ENCODE data around the gene ALDH1B1.

Gene ALDH1B1

DNA sequence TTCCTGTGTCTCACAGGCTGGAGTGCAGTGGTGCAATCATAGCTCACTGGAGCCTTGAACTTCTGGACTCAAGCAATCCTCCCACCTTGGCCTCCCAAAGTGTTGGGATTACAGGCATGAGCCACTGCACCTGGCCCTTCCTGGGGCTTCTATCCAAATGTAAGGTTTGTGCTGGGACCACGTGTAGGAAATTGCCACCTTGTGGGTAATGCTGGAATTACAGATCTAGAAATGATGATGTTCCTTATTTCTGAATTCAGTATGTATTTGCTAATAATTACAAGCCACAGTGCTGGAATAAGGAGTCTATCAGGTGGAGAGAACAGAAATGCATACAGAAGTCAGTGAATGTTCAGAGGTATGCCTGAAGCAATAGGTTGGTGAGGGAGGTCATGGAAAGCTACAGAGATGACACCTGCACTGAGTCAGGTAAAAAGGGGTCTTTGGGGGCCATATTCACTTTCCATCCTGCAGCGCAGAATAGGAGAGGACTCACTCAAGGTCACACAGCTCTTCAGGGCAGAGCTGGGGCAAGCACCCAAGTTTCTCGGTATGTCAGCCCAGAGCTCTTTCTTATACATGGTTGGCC is 40.5 kb downstream of the ALDH1B1 start:
- no peak overlapping the region for H3K4me3 Mint-ChIP-seq
- no peaks in the 10 kb centered on the region for H3K9me3 Mint-ChIP-seq
- H3K36me3 Mint-ChIP-seq (ENCODE audit: insufficient read depth): no peaks in the 10 kb centered on the region
- DNase-seq (ENCODE audit: low spot score in 2 of 2): no peak
- ATAC-seq (replicated peaks; ENCODE audit: extremely low read depth, poor library complexity, severe bottlenecking): no peak
- peaks cover 25% of the 10 kb centered on the region for H3K27me3 Mint-ChIP-seq
- no peaks in the 10 kb centered on the region for H3K4me1 Mint-ChIP-seq
- no peak overlapping the region for H3K27ac Mint-ChIP-seq (ENCODE audit: low read depth)

GRCh38 chr9:38434365-38434764 is 41.9 kb downstream of the ALDH1B1 start:
- H3K27ac Mint-ChIP-seq (ENCODE audit: low read depth): no peak overlapping the region
- H3K4me1 Mint-ChIP-seq: no peaks in the 10 kb centered on the region
- DNase-seq (ENCODE audit: low spot score in 2 of 2): no peak
- H3K27me3 Mint-ChIP-seq: peaks cover 34% of the 10 kb centered on the region
- no peaks in the 10 kb centered on the region for H3K36me3 Mint-ChIP-seq (ENCODE audit: insufficient read depth)
- no peak overlapping the region for H3K4me3 Mint-ChIP-seq
- H3K9me3 Mint-ChIP-seq: no peaks in the 10 kb centered on the region
- ATAC-seq (replicated peaks; ENCODE audit: extremely low read depth, poor library complexity, severe bottlenecking): no peak

DNA sequence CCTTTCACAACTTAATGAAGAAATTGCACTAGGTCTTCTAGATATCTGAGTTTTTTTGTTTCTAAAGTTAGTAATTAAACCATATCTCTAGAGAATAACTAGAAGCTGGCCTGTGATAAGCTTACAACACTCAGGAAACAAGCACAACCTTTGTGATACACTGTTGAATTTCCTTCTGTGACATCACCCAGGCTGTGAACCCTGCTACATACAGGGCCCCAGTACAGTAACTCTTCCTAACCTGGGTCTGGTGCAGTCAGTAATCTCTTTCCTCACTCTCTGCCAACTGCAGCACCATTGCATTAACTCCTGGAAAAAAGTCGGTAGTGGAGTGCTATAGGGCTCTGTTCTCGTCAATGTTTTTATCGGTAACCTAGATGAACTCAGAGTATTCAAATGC is 42.4 kb downstream of the ALDH1B1 start:
- DNase-seq (ENCODE audit: low spot score in 2 of 2): no peak
- H3K27me3 Mint-ChIP-seq: peaks cover 39% of the 10 kb centered on the region
- no peaks in the 10 kb centered on the region for H3K9me3 Mint-ChIP-seq
- no peak overlapping the region for H3K4me3 Mint-ChIP-seq
- H3K36me3 Mint-ChIP-seq (ENCODE audit: insufficient read depth): no peaks in the 10 kb centered on the region
- ATAC-seq (replicated peaks; ENCODE audit: extremely low read depth, poor library complexity, severe bottlenecking): no peak
- H3K4me1 Mint-ChIP-seq: no peaks in the 10 kb centered on the region
- no peak overlapping the region for H3K27ac Mint-ChIP-seq (ENCODE audit: low read depth)

GRCh38 chr9:38435521-38435920 is 43.0 kb downstream of the ALDH1B1 start:
- DNase-seq (ENCODE audit: low spot score in 2 of 2): no peak
- no peak overlapping the region for H3K27ac Mint-ChIP-seq (ENCODE audit: low read depth)
- H3K4me1 Mint-ChIP-seq: no peaks in the 10 kb centered on the region
- H3K27me3 Mint-ChIP-seq: peaks cover 46% of the 10 kb centered on the region
- no peak for ATAC-seq (replicated peaks; ENCODE audit: extremely low read depth, poor library complexity, severe bottlenecking)
- H3K36me3 Mint-ChIP-seq (ENCODE audit: insufficient read depth): no peaks in the 10 kb centered on the region
- no peaks in the 10 kb centered on the region for H3K9me3 Mint-ChIP-seq
- H3K4me3 Mint-ChIP-seq: no peak overlapping the region

DNA sequence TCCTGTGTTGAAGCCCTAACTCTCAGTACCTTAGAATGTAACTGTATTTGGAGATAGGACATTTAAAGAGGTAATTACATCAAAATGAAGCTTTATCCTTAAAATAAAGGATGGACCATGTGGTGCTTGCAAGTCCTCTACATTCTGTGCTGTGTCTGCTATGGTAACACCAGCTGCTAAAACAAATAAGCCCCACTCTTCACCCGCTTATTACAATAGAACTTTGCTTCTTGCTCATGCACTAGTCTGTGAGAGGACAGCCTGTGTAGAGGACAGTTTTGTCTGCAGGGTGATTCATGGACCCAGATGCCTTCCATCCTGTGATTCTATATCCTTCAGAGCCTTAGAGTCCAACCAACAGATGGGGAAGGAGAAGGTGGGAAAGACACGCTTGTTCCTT is 44.2 kb downstream of the ALDH1B1 start:
- H3K36me3 Mint-ChIP-seq (ENCODE audit: insufficient read depth): no peaks in the 10 kb centered on the region
- H3K27me3 Mint-ChIP-seq: peaks cover 52% of the 10 kb centered on the region
- DNase-seq (ENCODE audit: low spot score in 2 of 2) (no peak), ATAC-seq (replicated peaks; ENCODE audit: extremely low read depth, poor library complexity, severe bottlenecking) (no peak)
- H3K9me3 Mint-ChIP-seq: no peaks in the 10 kb centered on the region
- H3K4me3 Mint-ChIP-seq: no peak overlapping the region
- H3K27ac Mint-ChIP-seq (ENCODE audit: low read depth): no peak overlapping the region
- no peaks in the 10 kb centered on the region for H3K4me1 Mint-ChIP-seq

GRCh38 chr9:38437193-38437823 is 44.8 kb downstream of the ALDH1B1 start:
- no peak for DNase-seq (ENCODE audit: low spot score in 2 of 2)
- Mint-ChIP-seq H3K4me1 (no peaks in the 10 kb centered on the region), H3K4me3 (no peak overlapping the region), H3K36me3 (ENCODE audit: insufficient read depth) (no peaks in the 10 kb centered on the region), H3K27me3 (peaks cover 53% of the 10 kb centered on the region), H3K27ac (ENCODE audit: low read depth) (no peak overlapping the region), H3K9me3 (no peaks in the 10 kb centered on the region)
- no peak for ATAC-seq (replicated peaks; ENCODE audit: extremely low read depth, poor library complexity, severe bottlenecking)

DNA sequence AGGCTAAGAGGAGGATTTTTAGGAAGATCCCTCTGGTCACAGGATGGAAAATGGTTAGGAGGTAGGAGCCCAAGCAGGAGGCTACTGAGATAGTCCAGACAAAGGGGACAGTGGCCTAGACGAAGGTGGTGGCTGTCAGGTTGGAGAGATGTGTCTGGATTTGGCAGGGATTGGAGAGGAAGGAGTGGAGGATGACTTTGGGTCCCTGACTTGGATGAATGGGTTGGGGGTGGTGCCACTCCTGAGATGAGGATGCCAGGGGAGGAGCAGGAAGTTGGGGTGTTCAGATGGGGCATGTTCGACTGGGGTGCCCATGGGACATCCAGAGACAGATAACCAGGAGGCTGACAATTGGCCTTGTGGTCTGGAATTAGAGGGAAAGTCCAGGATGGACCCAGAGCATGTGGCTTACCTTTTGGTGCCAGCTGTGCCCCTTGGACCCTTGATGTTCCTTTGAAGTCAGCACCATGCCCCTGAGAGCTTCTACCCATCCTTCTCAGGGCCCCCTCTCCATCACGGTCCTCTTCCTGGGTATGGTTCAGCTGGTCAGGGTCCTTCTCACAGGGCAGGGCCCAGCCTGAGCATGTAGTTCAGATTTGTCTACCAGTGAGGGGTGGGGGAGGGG is 46.9 kb downstream of the ALDH1B1 start:
- H3K4me1 Mint-ChIP-seq: no peaks in the 10 kb centered on the region
- no peaks in the 10 kb centered on the region for H3K9me3 Mint-ChIP-seq
- ATAC-seq (replicated peaks; ENCODE audit: extremely low read depth, poor library complexity, severe bottlenecking): no peak
- H3K36me3 Mint-ChIP-seq (ENCODE audit: insufficient read depth): no peaks in the 10 kb centered on the region
- peaks cover 52% of the 10 kb centered on the region for H3K27me3 Mint-ChIP-seq
- H3K4me3 Mint-ChIP-seq: no peak overlapping the region
- DNase-seq (ENCODE audit: low spot score in 2 of 2): no peak
- no peak overlapping the region for H3K27ac Mint-ChIP-seq (ENCODE audit: low read depth)

- Mint-ChIP-seq H3K27ac (ENCODE audit: low read depth) (no peak overlapping the region), H3K9me3 (no peaks in the 10 kb centered on the region), H3K4me1 (no peaks in the 10 kb centered on the region), H3K27me3 (peaks cover 52% of the 10 kb centered on the region), H3K4me3 (no peak overlapping the region), H3K36me3 (ENCODE audit: insufficient read depth) (no peaks in the 10 kb centered on the region)
- DNase-seq (ENCODE audit: low spot score in 2 of 2) (no peak), ATAC-seq (replicated peaks; ENCODE audit: extremely low read depth, poor library complexity, severe bottlenecking) (no peak)
Measured at GRCh38 chr9:38439916-38440301, 47.4 kb downstream of the ALDH1B1 start.

GRCh38 chr9:38440516-38440915 is 48.0 kb downstream of the ALDH1B1 start:
- Mint-ChIP-seq H3K9me3 (no peaks in the 10 kb centered on the region), H3K4me3 (no peak overlapping the region), H3K4me1 (no peaks in the 10 kb centered on the region), H3K27me3 (peaks cover 57% of the 10 kb centered on the region), H3K36me3 (ENCODE audit: insufficient read depth) (no peaks in the 10 kb centered on the region), H3K27ac (ENCODE audit: low read depth) (no peak overlapping the region)
- ATAC-seq (replicated peaks; ENCODE audit: extremely low read depth, poor library complexity, severe bottlenecking) (no peak), DNase-seq (ENCODE audit: low spot score in 2 of 2) (no peak)

GRCh38 chr9:38441347-38442085 is 49.0 kb downstream of the ALDH1B1 start:
- Mint-ChIP-seq H3K4me3 (no peak overlapping the region), H3K27me3 (peaks cover 67% of the 10 kb centered on the region), H3K36me3 (ENCODE audit: insufficient read depth) (no peaks in the 10 kb centered on the region), H3K4me1 (no peaks in the 10 kb centered on the region), H3K9me3 (no peaks in the 10 kb centered on the region), H3K27ac (ENCODE audit: low read depth) (no peak overlapping the region)
- DNase-seq (ENCODE audit: low spot score in 2 of 2): no peak
- ATAC-seq (replicated peaks; ENCODE audit: extremely low read depth, poor library complexity, severe bottlenecking): no peak

- H3K27me3 Mint-ChIP-seq: peaks cover 70% of the 10 kb centered on the region
- H3K4me3 Mint-ChIP-seq: no peak overlapping the region
- no peaks in the 10 kb centered on the region for H3K36me3 Mint-ChIP-seq (ENCODE audit: insufficient read depth)
- no peak overlapping the region for H3K27ac Mint-ChIP-seq (ENCODE audit: low read depth)
- DNase-seq (ENCODE audit: low spot score in 2 of 2) (no peak), ATAC-seq (replicated peaks; ENCODE audit: extremely low read depth, poor library complexity, severe bottlenecking) (no peak)
- H3K4me1 Mint-ChIP-seq: no peaks in the 10 kb centered on the region
- no peaks in the 10 kb centered on the region for H3K9me3 Mint-ChIP-seq
Measured at GRCh38 chr9:38442473-38443096, 50.1 kb downstream of the ALDH1B1 start.

- H3K4me3 Mint-ChIP-seq: no peak overlapping the region
- no peak for DNase-seq (ENCODE audit: low spot score in 2 of 2)
- no peaks in the 10 kb centered on the region for H3K4me1 Mint-ChIP-seq
- no peak overlapping the region for H3K27ac Mint-ChIP-seq (ENCODE audit: low read depth)
- peaks cover 70% of the 10 kb centered on the region for H3K27me3 Mint-ChIP-seq
- no peak for ATAC-seq (replicated peaks; ENCODE audit: extremely low read depth, poor library complexity, severe bottlenecking)
- H3K36me3 Mint-ChIP-seq (ENCODE audit: insufficient read depth): no peaks in the 10 kb centered on the region
- H3K9me3 Mint-ChIP-seq: no peaks in the 10 kb centered on the region
Measured at GRCh38 chr9:38443181-38443580, 50.7 kb downstream of the ALDH1B1 start.
